Heart left ventricle (tissue), 16 donors: Measurements from ENCODE around the gene ILRUN. TPM values are rescaled to one million over a fixed set of nuclear protein-coding genes. Genes with fewer than 3 reads are reported as not detected.

Source experiments
- ATAC-seq, 4 donors: fragments of 200-7000 bp; cut with Tn5 transposase; one replicate each; pipeline ENCODE4 v1.9.1; 2020 to 2022; ENCODE audit warnings: moderate library complexity in 4 of 4, mild to moderate bottlenecking in 3 of 4, moderate number of reproducible peaks in 1 of 4
- DNase-seq, 5 donors: peaks; one replicate each; pipeline ENCODE4 v3.0.0-alpha.2; 2020
- H3K27ac ChIP-seq, 12 donors: fragments of 200-600 bp; sonication (generic) in 4 of 12; one replicate each; pipeline versions ENCODE4 v1.5.0 to v1.8.0; 2016 to 2022; ENCODE audit warnings: mild to moderate bottlenecking in 2 of 12
- H3K27me3 ChIP-seq, 9 donors: fragments of 200-600 bp; sonication (generic) in 2 of 9; one replicate each; pipeline versions ENCODE4 v1.5.1 to v1.8.0; 2016 to 2022; ENCODE audit warnings: mild to moderate bottlenecking in 3 of 9
- H3K36me3 ChIP-seq, 9 donors: fragments of 200-600 bp; sonication (generic) in 2 of 9; one replicate each; pipeline versions ENCODE4 v1.5.0 to v1.8.0; 2018 to 2022; ENCODE audit warnings: mild to moderate bottlenecking in 2 of 9
- H3K4me1 ChIP-seq, 12 donors: fragments of 200-600 bp; sonication (generic) in 4 of 12; one replicate each; pipeline versions ENCODE4 v1.5.0 to v1.8.0; 2016 to 2022; ENCODE audit warnings: mild to moderate bottlenecking in 3 of 12
- H3K4me3 ChIP-seq, 12 donors: fragments of 200-600 bp; sonication (generic) in 4 of 12; one replicate each; pipeline versions ENCODE4 v1.5.0 to v1.8.0; 2017 to 2022; ENCODE audit warnings: mild to moderate bottlenecking in 9 of 12, moderate library complexity in 4 of 12
- H3K9me3 ChIP-seq, 12 donors: fragments of 200-600 bp; sonication (generic) in 4 of 12; one replicate each; pipeline versions ENCODE4 v1.5.0 to v1.8.0; 2016 to 2022; ENCODE audit warnings: mild to moderate bottlenecking in 1 of 12
- POLR2A ChIP-seq, 2 donors: fragments of 450-650 bp; IDR thresholded peaks; one replicate each; pipeline ENCODE4 v1.6.1; 2017; ENCODE audit warnings: antibody characterized with exemption in 2 of 2, mild to moderate bottlenecking in 2 of 2, moderate library complexity in 2 of 2
- WGBS, 4 donors: extraction: QIAGEN DNeasy Blood & Tissue Kit in 2 of 4; methylation state at CpG; one replicate each; pipeline versions ENCODE4 v1.1.5 to v1.1.7; 2013 to 2018; 5-methylcytosine and 5-hydroxymethylcytosine counted together
- intact Hi-C, 10 donors: fragments of 100-400 bp; cut with DNase I; formaldehyde crosslinking; loops; one replicate each; pipeline versions ENCODE4 v1.11.1 to v1.14.2; 2022
- polyA plus RNA-seq, 2 donors: library from polyadenylated mRNA; stranded (reverse); fragments of 200-250 nt; gene quantifications; one replicate each; pipeline ENCODE4 v1.2.3, GENCODE V29; 2013
- total RNA-seq, 9 donors: library from RNA; depleted of rRNA in 2 of 9; stranded (reverse); fragments of >200 nt in 2 of 9; fragmentation: NEBNext Ultra II Directional in 3 of 9; extraction: Animal tissue kit (Norgen Biotek cat#: 25700) in 3 of 9; gene quantifications; one replicate each; pipeline versions ENCODE4 v1.1.0 to v1.2.4, GENCODE V29; 2016 to 2023
- TF ChIP-seq, protein P1 (sequence below), 12 donors: fragments of 200-600 bp; sonication (generic) in 4 of 12; IDR thresholded peaks; one replicate each; pipeline versions ENCODE4 v1.5.0 to v1.8.0; 2018 to 2022; ENCODE audit warnings: antibody characterized with exemption in 12 of 12, mild to moderate bottlenecking in 5 of 12
- donor health status: ischemic (EF 13 %, LVEDD 7.1; RV severe dilation, severe dysfunction).
- donor health status: healthy with polysubstance abuse.
- donor health status: DM: no; HTN: yes; CAD: no.
- donor health status: DM: no; HTN: no; CAD: no.
- donor health status: ischemic (EF 25% LVEDD 6.9; RV normal size, moderate dysfunction).
- donor health status: ischemic (EF 25% LVEDD 5.7; RV mildly dilated, moderate dysfunction).
- donor health status: healthy.
- donor health status: DM: yes; HTN: yes; CAD: no.
- donor health status: ischemic (EF 35%, LVEDD 5.7; RV mildly dilated, moderate dysfunction).
- donor health status: nonischemic (EF 11% LVEDD 7.7; RV severe dilation, severe dysfunction).
- donor health status: DM: yes; HTN: yes; CAD: no.
- donor health status: PGD.
- donor health status: ischemic (EF 29% LVEDD 5.4; RV normal size, mild dysfunction).
- donor health status: nonischemic (EF 23%, LVEDD 6.1; RV moderate dilation, normal function).

Gene ILRUN
- total and polyA plus RNA-seq, 11 donors, result 91.2 to 191 (median 116) TPM

DNA sequence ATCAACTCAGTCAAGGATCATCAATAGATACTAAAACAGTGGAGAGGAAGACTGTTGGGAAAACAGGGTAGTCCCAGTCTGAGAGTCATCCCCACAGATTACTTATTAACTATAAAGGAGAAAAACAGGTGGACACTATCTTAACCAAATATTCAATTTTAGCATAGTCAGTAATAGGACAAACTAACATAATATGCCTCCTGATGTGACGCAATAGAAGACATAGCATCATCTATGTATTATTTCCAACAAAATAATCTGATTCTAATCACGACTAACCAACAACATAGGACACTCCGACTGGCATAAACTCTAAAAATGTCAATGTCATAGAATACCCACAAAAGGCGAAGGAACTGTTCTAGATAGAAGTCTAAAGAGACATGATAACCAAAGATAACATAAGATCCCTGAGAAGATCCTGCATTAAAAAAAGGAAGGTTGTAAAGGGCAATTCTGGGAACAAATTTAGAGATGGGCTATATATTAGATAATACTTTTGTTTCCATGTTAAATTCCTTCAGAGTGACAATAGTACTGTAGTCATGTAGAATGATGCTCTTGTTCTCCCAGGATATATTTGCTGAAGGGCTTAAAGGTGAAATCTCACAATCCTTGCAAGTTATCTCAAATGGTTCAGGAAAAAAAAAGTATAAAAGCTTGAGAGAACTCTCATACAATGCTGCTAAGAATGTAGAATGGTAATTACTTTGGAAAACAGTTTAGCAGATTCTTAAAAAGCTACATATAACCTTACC is 28.9 kb downstream of the ILRUN start:
- H3K27me3 ChIP-seq, result no peaks in the 10 kb centered on the region
- TF ChIP-seq, protein P1, sequence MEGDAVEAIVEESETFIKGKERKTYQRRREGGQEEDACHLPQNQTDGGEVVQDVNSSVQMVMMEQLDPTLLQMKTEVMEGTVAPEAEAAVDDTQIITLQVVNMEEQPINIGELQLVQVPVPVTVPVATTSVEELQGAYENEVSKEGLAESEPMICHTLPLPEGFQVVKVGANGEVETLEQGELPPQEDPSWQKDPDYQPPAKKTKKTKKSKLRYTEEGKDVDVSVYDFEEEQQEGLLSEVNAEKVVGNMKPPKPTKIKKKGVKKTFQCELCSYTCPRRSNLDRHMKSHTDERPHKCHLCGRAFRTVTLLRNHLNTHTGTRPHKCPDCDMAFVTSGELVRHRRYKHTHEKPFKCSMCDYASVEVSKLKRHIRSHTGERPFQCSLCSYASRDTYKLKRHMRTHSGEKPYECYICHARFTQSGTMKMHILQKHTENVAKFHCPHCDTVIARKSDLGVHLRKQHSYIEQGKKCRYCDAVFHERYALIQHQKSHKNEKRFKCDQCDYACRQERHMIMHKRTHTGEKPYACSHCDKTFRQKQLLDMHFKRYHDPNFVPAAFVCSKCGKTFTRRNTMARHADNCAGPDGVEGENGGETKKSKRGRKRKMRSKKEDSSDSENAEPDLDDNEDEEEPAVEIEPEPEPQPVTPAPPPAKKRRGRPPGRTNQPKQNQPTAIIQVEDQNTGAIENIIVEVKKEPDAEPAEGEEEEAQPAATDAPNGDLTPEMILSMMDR (IDR thresholded peaks at IDR 0.05), result no peak
- TF ChIP-seq POLR2A (IDR thresholded peaks at IDR 0.05), result no peak
- intact Hi-C loops, result no loop called here
- H3K36me3 ChIP-seq, result no peaks in the 10 kb centered on the region
- H3K4me1 ChIP-seq, result peaks cover 5 to 65% (median 43%) of the 10 kb centered on the region in 12 donors
- DNase-seq, result no peak
- H3K4me3 ChIP-seq, result no peak overlapping the region
- H3K9me3 ChIP-seq, result no peaks in the 10 kb centered on the region
- WGBS, 4 donors, result 88 to 96% (median 92%) methylated on average over 4 of the region's 4 CpGs
- H3K27ac ChIP-seq, result no peak overlapping the region
- no peak for ATAC-seq

GRCh38 chr6:34665019-34665418 is 31.5 kb downstream of the ILRUN start:
- Histone ChIP-seq H3K27me3 (no peaks in the 10 kb centered on the region), H3K4me3 (no peak overlapping the region), H3K9me3 (no peaks in the 10 kb centered on the region), H3K4me1 (peaks cover 0 to 62% (median 29%) of the 10 kb centered on the region in 12 donors), H3K27ac (peak overlapping the region in 9 of 12 donors; percentile 2 to 84 (median 39)), H3K36me3 (no peaks in the 10 kb centered on the region)
- intact Hi-C loops, result no loop called here
- ATAC-seq (no peak), DNase-seq (no peak)
- TF ChIP-seq POLR2A (IDR thresholded peaks at IDR 0.05), result no peak
- TF ChIP-seq, protein P1 (IDR thresholded peaks at IDR 0.05), result no peak
- 89 to 93% (median 92%) methylated on average over 4 of the region's 4 CpGs for WGBS, 4 donors

DNA sequence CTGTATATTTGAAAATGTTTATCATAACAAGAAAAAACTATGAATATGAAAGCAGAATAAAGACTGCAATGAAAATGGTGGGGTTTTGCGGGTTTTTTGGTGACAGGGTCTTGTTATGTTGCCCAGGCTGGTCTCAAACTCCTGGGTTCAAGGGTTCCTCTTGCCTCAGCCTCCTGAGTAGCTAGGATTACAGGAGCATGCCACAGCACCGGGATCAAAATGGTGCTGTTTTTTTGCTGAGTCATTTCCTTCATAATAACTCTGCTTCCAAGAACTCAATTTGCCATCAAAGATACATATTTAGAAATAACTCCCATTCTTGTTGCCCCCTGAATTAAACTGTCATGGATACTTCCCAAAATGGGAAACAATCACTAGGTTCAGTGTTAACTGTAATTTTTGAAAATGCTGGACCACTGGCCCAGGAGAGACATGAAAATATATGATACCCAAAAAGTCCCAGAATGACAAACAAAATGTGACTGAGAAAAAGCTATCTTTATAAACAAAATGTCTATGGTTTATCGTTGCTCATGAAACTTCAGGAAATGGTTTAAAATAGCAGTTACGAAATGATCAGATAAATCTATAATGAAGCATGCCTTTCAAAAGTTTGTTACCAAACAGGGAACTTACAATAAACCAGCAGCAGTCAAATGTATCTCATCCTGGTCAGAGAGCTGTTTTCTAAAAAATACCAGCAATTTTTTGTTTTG is 32.2 kb downstream of the ILRUN start:
- 47 to 59% (median 51%) methylated on average over 4 of the region's 4 CpGs for WGBS, 4 donors
- no peak for ATAC-seq
- Histone ChIP-seq H3K9me3 (no peaks in the 10 kb centered on the region), H3K36me3 (no peaks in the 10 kb centered on the region), H3K4me1 (peaks cover 0 to 63% (median 29%) of the 10 kb centered on the region in 12 donors), H3K4me3 (peak overlapping the region in 1 of 12 donors; percentile 19), H3K27me3 (no peaks in the 10 kb centered on the region), H3K27ac (peak overlapping the region in 11 of 12 donors; percentile 2 to 84 (median 40))
- no peak for DNase-seq
- TF ChIP-seq, protein P1 (IDR thresholded peaks at IDR 0.05), result no peak
- no peak for TF ChIP-seq POLR2A (IDR thresholded peaks at IDR 0.05)
- intact Hi-C loops, result no loop called here

DNA sequence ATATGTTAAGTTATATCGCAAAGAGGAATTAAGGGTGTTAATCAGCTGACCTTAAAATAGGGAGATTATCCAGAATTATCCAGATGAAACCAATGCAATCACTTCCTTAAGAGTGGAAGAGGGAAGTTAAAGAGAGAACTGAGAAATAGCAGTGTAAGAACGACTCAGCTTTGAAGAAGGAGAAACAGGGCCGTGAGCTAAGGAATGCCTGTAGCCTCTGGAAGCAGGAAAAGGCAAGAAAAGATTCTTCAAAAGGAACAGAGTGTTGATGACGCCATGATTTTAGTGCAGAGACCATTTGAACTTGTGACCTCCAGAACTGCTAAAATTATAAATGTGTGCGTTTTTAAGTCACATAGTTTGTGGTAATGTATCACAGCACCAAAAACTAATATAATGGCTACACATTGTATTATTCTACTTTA is 32.7 kb downstream of the ILRUN start:
- peaks cover 0 to 69% (median 32%) of the 10 kb centered on the region in 12 donors for H3K4me1 ChIP-seq
- no peaks in the 10 kb centered on the region for H3K36me3 ChIP-seq
- peak overlapping the region in 1 of 12 donors; percentile 19 for H3K4me3 ChIP-seq
- peak in 3 of 4 donors; percentile 22 to 65 (median 63) for ATAC-seq
- no peak for TF ChIP-seq POLR2A (IDR thresholded peaks at IDR 0.05)
- TF ChIP-seq, protein P1 (IDR thresholded peaks at IDR 0.05), result no peak
- intact Hi-C loops, result no loop called here
- no peaks in the 10 kb centered on the region for H3K9me3 ChIP-seq
- peak overlapping the region in 10 of 12 donors; percentile 14 to 84 (median 40) for H3K27ac ChIP-seq
- 69 to 79% (median 76%) methylated on average over 5 of the region's 5 CpGs for WGBS, 4 donors
- no peak for DNase-seq
- H3K27me3 ChIP-seq, result no peaks in the 10 kb centered on the region
